Measurements from ENCODE around the gene TCHP.
"Not testable (repeated sequence)": the region's sequence is repeated elsewhere in the genome, so short reads cannot be mapped to it uniquely, and the experiment has no call there.

The TCHP gene

GRCh38 chr12:109879351-109880042, 20.6 kb upstream of the TCHP start:
- peak; percentile 36 for DNase-seq

GRCh38 chr12:109880043-109880931, 19.8 kb upstream of the TCHP start, which contains the start of gene GLTP:
TSS of gene GLTP (minus strand) at chr12:109880541. CDS start at chr12:109880374, 167 bp downstream.
- DNase-seq = peak; percentile 84

- DNase-seq = peak; percentile 13
Measured at GRCh38 chr12:109880938-109881337, 19.1 kb upstream of the TCHP start.

- DNase-seq = no peak
Measured at GRCh38 chr12:109881752-109882151, 18.3 kb upstream of the TCHP start.

- DNase-seq = no peak
Measured at GRCh38 chr12:109883461-109883860, 16.6 kb upstream of the TCHP start.

GRCh38 chr12:109885616-109886015, 14.5 kb upstream of the TCHP start:
- DNase-seq = no peak

- peak; percentile 97 for DNase-seq
Measured at GRCh38 chr12:109888179-109889020, 11.7 kb upstream of the TCHP start.

GRCh38 chr12:109890620-109891170, 9.4 kb upstream of the TCHP start:
- DNase-seq = no peak

GRCh38 chr12:109891731-109892130, 8.3 kb upstream of the TCHP start:
- DNase-seq = not testable (repeated sequence)

GRCh38 chr12:109892165-109892715, 7.8 kb upstream of the TCHP start:
- DNase-seq = no peak

GRCh38 chr12:109892748-109893147, 7.3 kb upstream of the TCHP start:
- no peak for DNase-seq

- DNase-seq = no peak
Measured at GRCh38 chr12:109893261-109893995, 6.6 kb upstream of the TCHP start.

- DNase-seq = no peak
Measured at GRCh38 chr12:109894939-109895338, 5.1 kb upstream of the TCHP start.

- DNase-seq = no peak
Measured at GRCh38 chr12:109896188-109896587, 3.9 kb upstream of the TCHP start.

GRCh38 chr12:109897029-109897428, 3.0 kb upstream of the TCHP start:
- no peak for DNase-seq

GRCh38 chr12:109899345-109899744, 729 bp upstream of the TCHP start:
- not testable (repeated sequence) for DNase-seq

- peak; percentile 26 for DNase-seq
Measured at GRCh38 chr12:109900752-109901580, 892 bp downstream of the TCHP start.

- no peak for DNase-seq
Measured at GRCh38 chr12:109902891-109903418, 2.9 kb downstream of the TCHP start.

GRCh38 chr12:109905301-109905700, 5.2 kb downstream of the TCHP start:
- no peak for DNase-seq

- DNase-seq = no peak
Measured at GRCh38 chr12:109910254-109910968, 10.3 kb downstream of the TCHP start.

Measured in EL (cell line).